Suprapubic skin (tissue), 3 donors: ENCODE results near the gene ZNF716.
"Not testable (repeated sequence)": the region's sequence is repeated elsewhere in the genome, so short reads cannot be mapped to it uniquely, and the experiment has no call there.

Experiments
- CTCF ChIP-seq, 2 donors: fragments of 200-600 bp in 1 of 2; fragments of 450-650 bp in 1 of 2; sonication (generic) in 1 of 2; IDR thresholded peaks; one replicate each; pipeline ENCODE4 v1.5.1; 2016 to 2019; ENCODE audit warnings: antibody characterized with exemption in 2 of 2, mild to moderate bottlenecking in 1 of 2, moderate library complexity in 1 of 2
- POLR2A ChIP-seq, 2 donors: fragments of 450-650 bp; IDR thresholded peaks; one replicate each; pipeline ENCODE4 v1.6.1; 2017; ENCODE audit warnings: antibody characterized with exemption in 2 of 2, mild to moderate bottlenecking in 2 of 2, moderate library complexity in 2 of 2

DNA sequence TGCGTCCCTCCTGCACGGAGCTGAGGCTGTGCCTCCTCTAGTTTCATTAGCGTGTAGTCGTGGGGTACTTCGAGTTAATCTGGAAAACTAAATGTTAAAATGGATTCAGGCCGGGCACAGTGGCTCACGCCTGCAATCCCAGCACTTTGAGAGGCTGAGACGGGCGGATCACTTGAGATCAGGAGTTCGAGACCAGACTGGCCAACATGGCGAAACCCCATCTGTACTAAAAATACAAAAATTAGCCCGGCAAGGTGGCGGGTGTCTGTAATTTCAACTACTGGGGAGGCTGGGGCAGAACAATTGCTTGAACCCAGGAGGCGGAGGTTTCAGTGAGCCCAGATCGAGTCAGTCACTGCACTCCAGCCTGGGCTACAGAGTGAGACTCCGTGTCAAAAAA lies 46.9 kb upstream of the ZNF716 start:
- TF ChIP-seq CTCF, POLR2A (IDR thresholded peaks at IDR 0.05): not testable (repeated sequence)
